Hematopoietic multipotent progenitor cell treated with erythropoietin and hydrocortisone succinate and interleukin-3 and kit ligand, for 15 days (in vitro differentiated cells): ENCODE data around the gene RXRA.

ENCODE experiments used
- DNase-seq: peaks from one replicate; pipeline ENCODE4 v3.0.0-alpha.2; 2015; ENCODE audit warnings: low spot score

The RXRA gene

DNA sequence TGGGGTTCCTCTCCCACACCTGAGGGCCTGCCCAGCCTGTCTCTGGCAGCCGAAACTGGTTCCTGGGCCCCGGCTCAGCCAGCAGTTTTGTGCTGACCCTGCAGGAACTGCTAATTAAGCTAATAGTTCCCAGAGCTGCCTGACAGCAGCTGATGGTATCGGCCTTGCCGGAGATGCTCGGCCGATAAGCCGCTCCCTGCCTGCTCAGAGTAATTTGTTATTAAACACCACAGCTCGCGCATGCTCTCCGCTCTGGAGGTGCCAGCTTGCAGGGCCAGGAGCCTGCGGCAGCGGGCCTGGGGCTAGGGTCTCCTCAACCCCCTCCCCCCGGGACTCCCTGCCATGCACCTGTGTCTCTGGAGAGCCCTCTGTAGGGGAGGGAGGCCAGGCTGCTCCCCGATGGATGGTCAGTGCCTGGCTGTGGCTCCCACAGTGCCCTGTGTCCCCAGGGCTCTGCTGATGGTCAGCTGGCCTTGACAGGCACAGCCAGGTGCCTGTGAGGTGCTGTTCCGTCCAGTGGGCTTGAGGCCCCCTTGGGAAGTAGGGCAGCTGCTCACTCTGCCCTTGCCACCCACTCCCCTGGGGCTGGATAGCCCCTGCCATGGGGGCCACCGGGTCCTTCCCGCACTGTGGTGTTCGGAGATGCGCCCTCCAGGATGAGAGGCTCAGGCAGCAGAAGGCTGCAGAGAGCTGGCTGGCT lies 41.7 kb downstream of the RXRA start:
- DNase-seq, result no peak

GRCh38 chr9:134368571-134368970 lies 42.3 kb downstream of the RXRA start:
- DNase-seq, result no peak

- DNase-seq, result no peak
Measured at GRCh38 chr9:134369416-134370212, 43.4 kb downstream of the RXRA start.

- DNase-seq, result no peak
Measured at GRCh38 chr9:134370213-134370492, 43.9 kb downstream of the RXRA start.

GRCh38 chr9:134370638-134371037 lies 44.4 kb downstream of the RXRA start:
- no peak for DNase-seq

- no peak for DNase-seq
Measured at GRCh38 chr9:134371731-134372130, 45.5 kb downstream of the RXRA start.

GRCh38 chr9:134372581-134373267 lies 46.5 kb downstream of the RXRA start:
- DNase-seq, result no peak

DNA sequence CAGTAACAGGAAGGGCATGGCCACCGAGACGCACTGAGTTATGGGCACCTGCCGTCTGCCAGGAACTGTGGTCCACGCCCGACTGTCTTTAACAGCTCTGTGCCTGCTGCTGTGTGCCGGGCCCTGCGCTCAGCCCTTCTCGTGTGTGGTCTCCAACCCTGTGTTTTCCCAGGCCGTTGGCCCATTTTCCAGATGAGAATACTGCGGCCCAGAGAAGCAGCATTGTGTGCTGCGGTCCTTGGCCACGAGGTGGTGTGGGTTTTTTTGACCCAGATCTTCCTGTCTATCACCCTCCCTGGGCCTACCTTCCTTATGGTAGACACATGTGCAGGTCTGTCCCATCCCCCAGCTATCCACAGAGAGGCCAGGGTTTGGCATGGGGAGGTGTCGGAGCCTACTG lies 47.0 kb downstream of the RXRA start:
- no peak for DNase-seq

GRCh38 chr9:134373953-134374300 lies 47.7 kb downstream of the RXRA start:
- DNase-seq, result no peak

DNA sequence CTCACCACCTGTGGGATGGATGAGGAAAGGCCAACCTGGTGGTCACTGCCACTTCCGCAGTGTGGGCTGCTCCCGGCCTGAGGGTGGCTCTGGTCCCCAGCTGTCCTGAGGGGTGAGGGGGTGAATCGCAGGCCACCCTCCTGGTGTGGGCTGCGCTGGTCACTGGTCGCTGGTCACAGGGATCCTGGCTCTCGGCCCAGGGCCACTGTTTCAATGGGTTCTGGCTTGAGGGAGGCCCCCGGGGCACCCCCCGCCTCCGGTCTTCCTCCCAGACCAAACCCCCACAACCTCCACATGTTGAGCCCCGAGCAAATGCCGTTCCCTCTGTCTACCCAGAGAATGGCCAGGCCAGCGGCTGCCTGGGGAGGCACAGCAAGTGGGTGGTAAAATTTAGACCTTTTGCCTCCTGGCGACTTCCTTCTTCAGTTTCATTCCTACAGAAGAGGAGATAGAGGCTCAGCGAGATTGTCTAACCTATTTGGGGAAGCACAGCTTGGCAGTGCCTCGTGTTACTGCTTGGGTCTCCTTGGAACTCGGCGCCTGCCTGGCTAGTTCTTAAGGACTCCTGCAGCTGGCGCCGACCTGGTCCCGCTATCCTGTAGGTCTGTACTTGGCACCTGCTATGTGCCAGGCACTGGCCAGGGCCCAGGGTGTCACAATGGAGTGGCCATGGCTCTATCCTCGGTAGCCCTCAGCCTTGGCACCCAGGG lies 48.2 kb downstream of the RXRA start:
- DNase-seq, result no peak

DNA sequence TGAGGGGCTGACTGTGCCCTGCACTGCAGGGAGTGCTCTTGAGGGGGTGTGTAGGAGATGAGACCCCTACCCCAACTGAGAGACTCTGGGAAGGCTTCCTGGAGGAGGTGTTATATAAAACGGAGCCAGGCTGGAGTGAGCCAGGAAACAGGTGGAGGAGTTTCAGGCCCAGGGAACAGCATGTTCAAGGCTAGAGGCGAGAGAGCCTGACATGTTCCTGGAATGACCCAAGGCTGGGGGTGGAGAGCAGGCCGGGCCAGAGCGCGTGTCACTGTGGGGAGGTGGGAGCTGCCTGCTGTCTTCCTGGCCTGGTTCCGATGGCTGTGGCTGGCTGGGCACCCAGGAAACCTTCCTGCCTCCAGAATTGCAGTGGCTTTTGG lies 48.7 kb downstream of the RXRA start:
- DNase-seq, result no peak

- no peak for DNase-seq
Measured at GRCh38 chr9:134375430-134376385, 49.5 kb downstream of the RXRA start.

DNA sequence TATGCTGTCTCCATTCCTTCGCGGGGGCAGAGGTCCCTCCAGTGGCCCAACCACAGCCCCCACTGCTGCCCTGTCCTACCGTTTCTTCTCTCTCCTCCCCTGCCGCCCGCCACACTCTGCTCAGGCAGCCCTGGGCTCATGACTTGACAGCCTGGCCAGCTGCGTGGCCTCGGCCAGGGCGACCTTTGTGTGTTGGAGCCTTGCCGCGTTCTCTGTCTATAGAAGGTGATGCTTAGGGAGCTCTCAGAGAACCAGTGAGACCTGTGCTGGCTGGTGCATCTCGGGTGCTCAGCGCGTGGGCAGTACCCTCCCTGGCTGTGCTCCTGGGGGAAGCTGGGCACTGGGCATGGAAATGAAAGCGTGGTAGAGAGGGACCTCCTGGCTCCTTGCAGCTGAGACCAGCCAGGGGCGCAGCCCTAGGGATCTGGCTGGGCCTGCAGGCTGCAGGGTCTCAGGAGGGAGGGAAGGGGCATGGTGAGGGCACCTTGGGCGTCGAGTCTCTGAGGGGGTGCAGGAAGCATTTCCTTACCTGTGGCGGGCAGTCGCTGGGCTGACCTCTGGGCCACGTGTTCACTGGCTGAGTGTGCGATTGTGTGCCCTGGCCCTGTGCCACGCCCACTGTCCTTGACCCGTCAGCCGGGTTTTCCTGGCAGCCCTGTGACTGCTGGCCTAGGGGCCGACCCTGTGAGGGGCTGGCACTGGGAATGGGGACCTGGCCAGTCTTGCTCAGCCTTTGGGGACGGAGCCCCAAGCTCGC lies 50.3 kb downstream of the RXRA start:
- no peak for DNase-seq

GRCh38 chr9:134377143-134377484 lies 50.9 kb downstream of the RXRA start:
- DNase-seq, result no peak

DNA sequence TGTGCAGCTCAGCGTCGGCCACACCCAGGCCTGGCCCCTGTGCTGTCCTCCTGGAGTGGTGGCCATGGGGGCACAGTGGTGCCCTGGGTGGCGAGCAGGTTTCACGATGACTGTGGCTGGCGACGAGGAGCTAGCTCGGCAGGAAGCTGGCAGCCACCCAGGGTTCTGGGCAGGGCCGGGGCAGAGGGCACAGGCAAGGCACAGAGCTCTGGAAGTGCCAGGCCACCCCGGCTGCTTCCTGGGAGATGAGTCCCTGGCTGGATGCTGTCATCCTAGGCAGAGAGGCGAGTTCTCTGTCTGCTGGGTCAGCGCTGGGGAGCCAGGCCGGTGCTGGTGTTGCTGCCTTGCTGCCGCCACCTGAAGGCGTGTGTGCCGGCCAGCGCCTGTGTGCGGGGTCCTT lies 51.7 kb downstream of the RXRA start:
- no peak for DNase-seq

DNA sequence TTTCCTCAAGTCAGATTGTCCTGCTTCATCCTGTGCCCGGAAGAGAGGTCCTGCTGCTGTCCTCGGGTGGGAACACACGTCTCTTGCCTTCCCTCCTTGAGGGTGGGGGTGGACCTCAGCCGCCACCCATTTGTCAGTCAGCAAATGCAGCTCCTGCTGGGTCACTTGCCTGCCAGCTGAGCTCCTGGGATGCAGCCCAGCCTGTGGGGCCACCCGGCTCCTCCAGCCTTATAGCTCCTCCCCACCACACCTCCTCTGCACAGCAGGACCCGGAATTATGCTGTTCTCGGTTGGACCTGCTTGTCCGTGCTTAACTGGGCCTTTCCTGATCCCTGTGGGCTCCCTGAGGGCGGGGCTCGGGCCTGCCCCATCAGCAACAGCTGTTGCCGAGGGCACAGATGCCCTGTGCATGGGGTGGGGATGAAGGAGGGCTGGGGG lies 52.7 kb downstream of the RXRA start:
- DNase-seq, result no peak

- no peak for DNase-seq
Measured at GRCh38 chr9:134379831-134380365, 53.6 kb downstream of the RXRA start.

GRCh38 chr9:134380542-134381271 lies 54.5 kb downstream of the RXRA start:
- no peak for DNase-seq

DNA sequence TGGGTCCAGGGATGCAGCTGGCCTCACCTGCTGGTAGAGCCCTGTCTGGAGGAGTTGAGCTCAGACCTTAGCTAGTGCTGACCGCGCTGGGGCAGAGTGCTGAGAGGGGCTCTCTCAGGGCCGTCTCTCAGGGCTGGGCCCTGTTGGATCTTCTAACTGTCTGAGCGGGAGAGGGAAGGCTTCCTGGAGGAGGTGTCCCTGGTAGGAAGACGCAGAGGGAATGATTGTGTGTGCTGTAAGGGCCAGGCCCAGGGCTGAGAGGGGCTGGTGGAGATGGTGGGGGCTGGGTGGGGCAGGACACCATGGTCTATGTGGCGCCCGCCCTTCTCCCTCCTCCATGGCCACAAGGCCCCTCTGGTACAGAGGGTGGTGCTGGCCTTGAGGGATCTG lies 55.0 kb downstream of the RXRA start:
- DNase-seq, result no peak
